Ishikawa (cell line): Measurements from ENCODE around the gene EXOC3.

ENCODE experiments used
- CEBPB ChIP-seq: IDR thresholded peaks from 2 replicates; pipeline ENCODE4 v1.6.1; 2012
- CREB1 ChIP-seq: IDR thresholded peaks from 2 replicates; pipeline ENCODE4 v1.6.1; 2012; ENCODE audit warnings: low read depth
- EP300 ChIP-seq: IDR thresholded peaks from 2 replicates; pipeline ENCODE4 v1.6.1; 2012; ENCODE audit warnings: borderline replicate concordance
- NFIC ChIP-seq: IDR thresholded peaks from 2 replicates; pipeline ENCODE4 v1.6.1; 2012
- RAD21 ChIP-seq: IDR thresholded peaks from 2 replicates; pipeline ENCODE4 v1.6.1; 2012; ENCODE audit warnings: low read depth
- YY1 ChIP-seq: IDR thresholded peaks from 2 replicates; pipeline ENCODE4 v1.6.1; 2012; ENCODE audit warnings: low read depth

DNA sequence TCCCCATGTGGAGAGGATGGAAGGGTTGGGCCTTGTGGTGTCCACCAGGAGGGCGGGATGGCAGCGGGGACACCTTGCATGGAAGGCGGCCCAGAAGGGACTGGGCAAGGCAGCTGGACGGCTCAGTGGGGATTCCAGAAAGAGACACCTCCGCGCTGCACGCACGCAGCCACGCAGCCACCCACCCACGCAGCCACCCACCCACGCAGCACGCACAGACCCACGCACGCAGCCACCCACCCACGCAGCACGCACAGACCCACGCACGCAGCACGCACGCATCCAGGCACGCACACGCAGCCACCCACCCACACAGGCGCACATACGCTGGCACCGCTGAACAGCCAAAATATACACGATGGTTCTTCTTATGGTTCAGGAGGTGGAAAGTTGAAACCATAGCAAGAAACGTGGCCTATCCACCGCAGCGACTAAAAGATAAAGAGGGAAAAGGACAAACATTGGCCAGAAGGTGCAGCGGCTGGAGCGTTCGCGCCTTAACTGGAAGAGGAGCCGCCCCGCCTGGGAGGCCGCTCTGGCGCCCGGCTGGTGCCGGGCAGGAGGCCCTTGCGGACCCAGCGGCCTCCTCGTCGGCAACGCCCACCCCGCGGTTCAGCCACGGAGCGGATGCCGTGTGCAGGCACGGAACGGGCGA is 22.2 kb upstream of the EXOC3 start:
- TF ChIP-seq CEBPB (no peak), YY1 (no peak), NFIC (no peak), CREB1 (no peak), EP300 (no peak), RAD21 (no peak)
